Measurements from ENCODE around the gene HAL.

- TF ChIP-seq, protein P1, sequence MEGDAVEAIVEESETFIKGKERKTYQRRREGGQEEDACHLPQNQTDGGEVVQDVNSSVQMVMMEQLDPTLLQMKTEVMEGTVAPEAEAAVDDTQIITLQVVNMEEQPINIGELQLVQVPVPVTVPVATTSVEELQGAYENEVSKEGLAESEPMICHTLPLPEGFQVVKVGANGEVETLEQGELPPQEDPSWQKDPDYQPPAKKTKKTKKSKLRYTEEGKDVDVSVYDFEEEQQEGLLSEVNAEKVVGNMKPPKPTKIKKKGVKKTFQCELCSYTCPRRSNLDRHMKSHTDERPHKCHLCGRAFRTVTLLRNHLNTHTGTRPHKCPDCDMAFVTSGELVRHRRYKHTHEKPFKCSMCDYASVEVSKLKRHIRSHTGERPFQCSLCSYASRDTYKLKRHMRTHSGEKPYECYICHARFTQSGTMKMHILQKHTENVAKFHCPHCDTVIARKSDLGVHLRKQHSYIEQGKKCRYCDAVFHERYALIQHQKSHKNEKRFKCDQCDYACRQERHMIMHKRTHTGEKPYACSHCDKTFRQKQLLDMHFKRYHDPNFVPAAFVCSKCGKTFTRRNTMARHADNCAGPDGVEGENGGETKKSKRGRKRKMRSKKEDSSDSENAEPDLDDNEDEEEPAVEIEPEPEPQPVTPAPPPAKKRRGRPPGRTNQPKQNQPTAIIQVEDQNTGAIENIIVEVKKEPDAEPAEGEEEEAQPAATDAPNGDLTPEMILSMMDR (IDR thresholded peaks at IDR 0.05), result no peak
- no peak for TF ChIP-seq POLR2AphosphoS5 (IDR thresholded peaks at IDR 0.05)
Observed at GRCh38 chr12:96036765-96037455, 40.8 kb upstream of the HAL start.

Measured in gastroesophageal sphincter (tissue), 3 donors.